ENCODE measurements around the gene MLPH. TPM values are rescaled to one million over a fixed set of nuclear protein-coding genes. Genes with fewer than 3 reads are reported as not detected.

Gene MLPH
- total and polyA plus RNA-seq, 2 of the 13 experiments (the other 11 are each of a cell fraction or from before 2014, with no cell fraction given) = 0.12 TPM; not detected in 1

DNA sequence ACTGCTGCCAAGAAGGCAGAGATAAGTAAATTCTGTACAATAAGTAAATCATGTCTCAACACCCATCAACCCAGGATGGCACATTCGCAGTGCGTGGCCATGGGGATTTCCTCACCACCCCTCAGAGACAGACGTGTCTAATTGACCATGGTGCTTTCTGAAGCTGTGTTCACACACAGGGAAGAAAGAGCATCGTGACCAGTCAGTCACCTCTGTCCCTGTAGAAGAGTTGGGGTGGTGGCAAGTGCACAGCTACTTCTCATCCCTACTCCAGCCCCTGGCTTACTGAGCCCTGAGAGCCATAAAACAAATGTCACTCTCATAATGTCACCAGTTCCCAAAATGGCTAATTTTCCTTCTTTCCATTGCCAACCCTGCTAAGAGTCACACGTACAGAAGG, 31.3 kb upstream of the MLPH start:
- in situ Hi-C loops (cut with HindIII; ENCODE audit: extremely low pct_ligation_motif_present, low pct_unique_long_range_greater_than_20kb) = no loop called here
- no peak overlapping the region for H3K4me2 ChIP-seq (ENCODE audit: low read depth, low read length)

More for the DNA sequence above, 31.3 kb upstream of the MLPH start:
- ChIA-PET POLR2A (no interaction called here), CTCF (ENCODE audit: low intra/inter-chr PET ratio, low total read pairs) (no interaction called here)
- H3K36me3 ChIP-seq (replicated peaks in 1 of 2; ENCODE audit: control insufficient read depth in 1 of 2, insufficient read depth in 2 of 2, low read length in 2 of 2) = no peaks in the 10 kb centered on the region
- 6% methylated on average over 5 of the region's 5 CpGs for WGBS (ENCODE audit: low lambda C conversion rate)
- peaks cover 0 to 44% of the 10 kb centered on the region in 2 experiments; a peak in 4 of 5 replicates for H3K27me3 ChIP-seq (ENCODE audit: control insufficient read depth in 1 of 2, insufficient read depth in 2 of 2, low read length in 2 of 2)
- H3K79me2 ChIP-seq (ENCODE audit: insufficient read depth, low read length) = no peaks in the 10 kb centered on the region
- no peak overlapping the region for H3K4me3 ChIP-seq (replicated peaks in 1 of 3; ENCODE audit: insufficient read depth in 1 of 3, low read depth in 2 of 3, low read length in 3 of 3)
- intact Hi-C loops (cut with micrococcal nuclease; ENCODE audit: unreplicated experiment) = no loop called here
- no peak for DNase-seq (ENCODE audit: low spot score)
- TF ChIP-seq, protein P1, sequence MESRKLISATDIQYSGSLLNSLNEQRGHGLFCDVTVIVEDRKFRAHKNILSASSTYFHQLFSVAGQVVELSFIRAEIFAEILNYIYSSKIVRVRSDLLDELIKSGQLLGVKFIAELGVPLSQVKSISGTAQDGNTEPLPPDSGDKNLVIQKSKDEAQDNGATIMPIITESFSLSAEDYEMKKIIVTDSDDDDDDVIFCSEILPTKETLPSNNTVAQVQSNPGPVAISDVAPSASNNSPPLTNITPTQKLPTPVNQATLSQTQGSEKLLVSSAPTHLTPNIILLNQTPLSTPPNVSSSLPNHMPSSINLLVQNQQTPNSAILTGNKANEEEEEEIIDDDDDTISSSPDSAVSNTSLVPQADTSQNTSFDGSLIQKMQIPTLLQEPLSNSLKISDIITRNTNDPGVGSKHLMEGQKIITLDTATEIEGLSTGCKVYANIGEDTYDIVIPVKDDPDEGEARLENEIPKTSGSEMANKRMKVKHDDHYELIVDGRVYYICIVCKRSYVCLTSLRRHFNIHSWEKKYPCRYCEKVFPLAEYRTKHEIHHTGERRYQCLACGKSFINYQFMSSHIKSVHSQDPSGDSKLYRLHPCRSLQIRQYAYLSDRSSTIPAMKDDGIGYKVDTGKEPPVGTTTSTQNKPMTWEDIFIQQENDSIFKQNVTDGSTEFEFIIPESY (CRISPR knock-in tag; IDR thresholded peaks at IDR 0.05) = no peak
- TF ChIP-seq ZNF569 (CRISPR knock-in tag; IDR thresholded peaks at IDR 0.05; ENCODE audit: borderline replicate concordance) = no peak
- TF ChIP-seq, protein P2, sequence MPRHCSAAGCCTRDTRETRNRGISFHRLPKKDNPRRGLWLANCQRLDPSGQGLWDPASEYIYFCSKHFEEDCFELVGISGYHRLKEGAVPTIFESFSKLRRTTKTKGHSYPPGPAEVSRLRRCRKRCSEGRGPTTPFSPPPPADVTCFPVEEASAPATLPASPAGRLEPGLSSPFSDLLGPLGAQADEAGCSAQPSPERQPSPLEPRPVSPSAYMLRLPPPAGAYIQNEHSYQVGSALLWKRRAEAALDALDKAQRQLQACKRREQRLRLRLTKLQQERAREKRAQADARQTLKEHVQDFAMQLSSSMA (CRISPR knock-in tag; IDR thresholded peaks at IDR 0.05) = no peak
- TF ChIP-seq SIN3B (IDR thresholded peaks at IDR 0.05; ENCODE audit: low read length) = no peak
- no peak for TF ChIP-seq MAZ (IDR thresholded peaks at IDR 0.05; ENCODE audit: borderline replicate concordance, low read depth, low read length)
- no peak for TF ChIP-seq MAZ (CRISPR knock-in tag; IDR thresholded peaks at IDR 0.05; ENCODE audit: low read depth)
- TF ChIP-seq SCMH1 (CRISPR knock-in tag; IDR thresholded peaks at IDR 0.05; ENCODE audit: borderline replicate concordance) = no peak
- no peak for TF ChIP-seq KDM2A (CRISPR knock-in tag; IDR thresholded peaks at IDR 0.05; ENCODE audit: borderline replicate concordance, low read depth)
- TF ChIP-seq TOPORS (CRISPR knock-in tag; IDR thresholded peaks at IDR 0.05) = no peak
- TF ChIP-seq SMYD3 (CRISPR knock-in tag; IDR thresholded peaks at IDR 0.05) = no peak
- TF ChIP-seq HNRNPK (IDR thresholded peaks at IDR 0.05; ENCODE audit: low read depth, low read length, poor library complexity, severe bottlenecking) = no peak
- TF ChIP-seq TSC22D2 (CRISPR knock-in tag; IDR thresholded peaks at IDR 0.05; ENCODE audit: borderline replicate concordance) = no peak
- no peak for TF ChIP-seq HMG20A (CRISPR knock-in tag; IDR thresholded peaks at IDR 0.05; ENCODE audit: borderline replicate concordance)
- TF ChIP-seq, protein P3, sequence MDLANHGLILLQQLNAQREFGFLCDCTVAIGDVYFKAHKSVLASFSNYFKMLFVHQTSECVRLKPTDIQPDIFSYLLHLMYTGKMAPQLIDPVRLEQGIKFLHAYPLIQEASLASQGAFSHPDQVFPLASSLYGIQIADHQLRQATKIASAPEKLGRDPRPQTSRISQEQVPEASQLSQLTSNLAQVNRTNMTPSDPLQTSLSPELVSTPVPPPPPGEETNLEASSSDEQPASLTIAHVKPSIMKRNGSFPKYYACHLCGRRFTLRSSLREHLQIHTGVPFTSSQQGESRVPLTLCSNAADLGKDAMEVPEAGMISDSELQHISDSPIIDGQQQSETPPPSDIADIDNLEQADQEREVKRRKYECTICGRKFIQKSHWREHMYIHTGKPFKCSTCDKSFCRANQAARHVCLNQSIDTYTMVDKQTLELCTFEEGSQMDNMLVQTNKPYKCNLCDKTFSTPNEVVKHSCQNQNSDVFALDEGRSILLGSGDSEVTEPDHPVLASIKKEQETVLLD (CRISPR knock-in tag; IDR thresholded peaks at IDR 0.05; ENCODE audit: low read depth) = no peak
- no peak for TF ChIP-seq YEATS4 (CRISPR knock-in tag; IDR thresholded peaks at IDR 0.05; ENCODE audit: borderline replicate concordance)
- no peaks in the 10 kb centered on the region for H3K9me3 ChIP-seq (ENCODE audit: low read length)
- no peak for ATAC-seq
- H3K4me1 ChIP-seq (ENCODE audit: insufficient read depth, low read length) = no peaks in the 10 kb centered on the region
- no peaks in the 10 kb centered on the region for H4K20me1 ChIP-seq (ENCODE audit: insufficient read depth, low read length)
- no peak overlapping the region for H2AFZ ChIP-seq (ENCODE audit: low read length)
- H3K9ac ChIP-seq (ENCODE audit: insufficient read depth, low read depth, low read length) = no peak overlapping the region
- BruUV-seq (replicated peaks) = no TSS peak
- FAIRE-seq = no peak
- no peak overlapping the region for H3K27ac ChIP-seq (ENCODE audit: extremely low read length, insufficient read depth, low read length)
